Stimulated activated CD4-positive, alpha-beta T cell treated with anti-CD3 and anti-CD28 coated beads, Interleukin-2, amount 100 ng/mL, for 24 hours (primary cell): ENCODE measurements around the gene MNS1.
"Not testable (repeated sequence)": the region's sequence is repeated elsewhere in the genome, so short reads cannot be mapped to it uniquely, and the experiment has no call there.

Experiments
- DNase-seq, 2 donors: peaks; one replicate each; pipeline ENCODE4 v3.0.0-alpha.2; 2020

The MNS1 gene

DNA sequence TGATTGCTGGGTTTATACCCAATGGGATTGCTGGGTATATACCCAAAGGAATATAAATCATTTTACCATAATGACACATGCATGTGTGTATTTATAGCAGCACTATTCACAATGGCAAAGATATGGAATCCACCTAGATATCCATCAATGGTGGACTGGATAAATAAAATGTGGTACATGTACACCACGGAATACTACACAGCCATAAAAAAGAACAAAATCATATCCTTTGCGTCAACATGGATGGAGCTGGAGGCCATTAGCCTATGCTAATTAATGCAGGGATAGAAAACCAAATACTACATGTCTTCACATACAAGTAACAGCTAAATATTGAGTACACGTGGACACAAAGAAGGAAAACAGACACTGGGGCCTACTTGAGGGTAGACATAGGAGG is 22.6 kb downstream of the MNS1 start:
- no peak for DNase-seq

DNA sequence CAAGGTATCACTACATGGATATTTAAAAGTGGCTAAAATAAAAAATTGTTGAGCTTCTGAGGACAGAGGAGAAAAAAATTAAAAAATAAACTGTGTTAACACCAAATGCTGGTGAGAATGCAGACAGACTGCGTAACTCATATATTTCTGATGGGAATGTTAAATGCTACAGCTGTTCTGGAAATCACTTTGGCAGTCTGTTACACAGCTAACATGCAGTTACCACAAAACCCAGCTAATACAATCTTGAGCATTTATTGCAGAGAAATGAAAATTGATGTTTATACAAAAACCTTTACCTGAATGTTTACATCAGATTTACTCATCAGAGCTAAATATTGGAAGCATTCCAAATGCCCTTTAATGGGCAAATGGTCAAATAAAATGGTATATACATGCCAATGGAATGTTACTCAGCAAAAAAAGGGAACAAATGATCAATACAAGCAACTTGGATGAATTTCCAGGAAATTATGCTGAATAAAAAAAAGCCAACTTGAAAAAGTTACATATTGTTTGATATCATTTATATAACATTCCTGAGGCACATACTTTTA is 24.6 kb downstream of the MNS1 start:
- DNase-seq, result no peak

DNA sequence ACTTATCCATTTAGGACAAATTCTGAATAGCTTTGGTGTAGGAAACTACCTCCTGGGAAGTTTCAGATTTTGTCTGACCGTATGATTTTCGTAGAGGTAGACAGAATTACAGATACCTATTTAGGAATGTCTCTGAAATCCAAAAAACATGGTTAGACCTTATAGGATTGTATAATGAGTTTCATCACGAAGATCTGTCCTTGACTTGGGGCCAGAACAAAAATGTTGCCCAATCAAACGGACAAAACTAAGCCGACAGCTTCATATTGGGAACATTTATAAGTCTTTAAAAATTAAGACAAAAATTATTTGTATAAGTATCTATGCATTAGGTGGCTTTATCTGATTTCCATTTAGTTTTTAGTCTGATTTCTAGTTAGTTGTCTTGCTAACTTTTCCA is 32.6 kb downstream of the MNS1 start:
- DNase-seq, result no peak

DNA sequence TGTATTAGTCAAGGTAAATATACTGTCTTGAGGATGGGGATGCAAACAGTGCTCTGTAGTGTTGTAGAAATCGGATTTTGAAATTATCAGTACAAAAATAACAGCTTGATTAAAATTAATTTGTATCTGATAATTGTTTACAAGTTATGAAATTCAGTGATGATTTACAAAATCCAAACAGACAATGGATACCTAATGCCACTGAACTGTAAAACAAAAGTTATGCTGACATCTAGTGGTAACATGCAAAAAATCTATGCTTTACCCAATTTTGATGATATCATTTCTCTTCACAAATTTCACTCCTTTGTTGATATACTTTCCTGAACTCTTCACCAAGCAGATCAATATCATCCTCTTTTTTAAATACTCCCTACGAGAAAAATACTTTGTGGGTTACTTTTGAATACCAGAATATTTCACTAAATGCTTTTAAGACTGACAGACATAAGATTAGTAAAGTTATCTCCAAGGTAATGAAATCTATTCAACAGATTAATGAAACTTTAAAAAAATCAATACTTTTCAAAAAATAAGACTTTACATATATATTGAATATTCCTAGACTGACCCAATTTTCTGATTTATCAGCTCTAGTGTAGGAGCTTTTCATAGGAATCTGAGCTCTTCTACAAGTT is 36.0 kb downstream of the MNS1 start:
- no peak for DNase-seq

- no peak for DNase-seq
Measured at GRCh38 chr15:56425976-56426375, 39.0 kb downstream of the MNS1 start.

DNA sequence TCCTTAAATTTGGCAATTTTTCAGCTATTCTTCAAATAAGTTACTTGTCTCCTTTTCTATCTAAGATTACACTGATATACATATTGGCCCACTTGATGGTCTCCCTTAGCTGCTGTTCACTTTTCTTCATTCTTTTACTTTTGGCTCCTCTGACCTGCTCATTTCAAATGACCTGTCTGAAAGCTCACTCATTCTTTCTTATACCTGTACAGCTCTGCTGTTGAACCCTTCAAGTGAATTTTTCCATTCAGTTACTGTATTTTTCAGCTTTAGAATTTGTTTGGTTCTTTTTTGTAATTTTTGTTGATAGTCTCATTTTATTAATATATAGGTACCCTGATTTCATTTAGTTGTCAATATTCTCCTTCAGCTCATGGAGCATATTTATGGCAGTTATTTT is 39.7 kb downstream of the MNS1 start:
- DNase-seq, result no peak

- not testable (repeated sequence) for DNase-seq
Measured at GRCh38 chr15:56413114-56413733, 51.7 kb downstream of the MNS1 start.

DNA sequence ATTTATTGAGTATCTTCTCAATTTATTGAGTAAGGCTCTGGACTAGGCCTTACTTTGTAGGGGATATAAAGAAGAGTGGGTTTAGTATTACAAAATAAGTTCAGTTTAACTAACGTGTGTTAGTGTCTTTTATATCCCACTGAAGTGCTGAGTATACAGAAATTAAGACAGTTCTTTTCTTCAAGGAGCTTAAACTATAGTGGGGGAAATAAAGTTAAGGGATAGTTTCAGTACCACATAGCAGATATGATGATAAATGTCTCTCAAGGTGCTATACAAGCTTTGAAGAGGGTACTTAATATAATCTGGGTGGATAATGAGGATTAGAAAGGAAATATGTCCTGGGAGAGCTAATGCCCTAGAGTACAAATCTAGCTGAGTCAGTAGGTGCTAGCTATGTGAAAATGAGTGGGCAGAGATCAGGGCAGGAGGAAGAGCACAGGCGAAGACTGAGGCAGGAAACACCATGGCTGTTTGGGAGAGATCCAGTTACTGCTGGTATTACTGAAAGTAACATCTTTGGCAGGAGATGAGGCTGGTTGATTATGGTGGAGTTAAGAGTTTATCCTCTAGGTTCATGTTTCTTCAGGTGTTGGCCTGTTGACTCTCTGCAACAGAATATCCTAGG is 53.7 kb downstream of the MNS1 start:
- no peak for DNase-seq

DNA sequence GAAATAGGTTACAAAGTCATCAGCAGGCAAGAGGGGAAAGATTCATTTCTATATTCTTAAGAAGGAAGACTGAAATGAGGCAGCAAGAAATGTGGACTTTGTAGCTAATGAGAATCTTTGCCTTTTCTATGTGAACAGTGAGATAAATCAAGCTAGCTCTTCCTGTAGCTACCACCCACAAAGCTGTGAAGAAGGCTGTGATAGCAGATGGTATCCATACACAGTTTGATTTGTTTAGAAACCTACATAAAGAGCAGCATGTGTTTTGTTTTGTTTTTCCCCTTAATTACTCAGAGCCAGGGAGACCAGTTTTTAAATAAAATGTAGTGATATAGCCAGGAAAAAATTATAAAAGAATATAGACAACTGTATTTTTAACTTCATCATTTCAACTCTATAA is 54.2 kb downstream of the MNS1 start:
- DNase-seq, result no peak

DNA sequence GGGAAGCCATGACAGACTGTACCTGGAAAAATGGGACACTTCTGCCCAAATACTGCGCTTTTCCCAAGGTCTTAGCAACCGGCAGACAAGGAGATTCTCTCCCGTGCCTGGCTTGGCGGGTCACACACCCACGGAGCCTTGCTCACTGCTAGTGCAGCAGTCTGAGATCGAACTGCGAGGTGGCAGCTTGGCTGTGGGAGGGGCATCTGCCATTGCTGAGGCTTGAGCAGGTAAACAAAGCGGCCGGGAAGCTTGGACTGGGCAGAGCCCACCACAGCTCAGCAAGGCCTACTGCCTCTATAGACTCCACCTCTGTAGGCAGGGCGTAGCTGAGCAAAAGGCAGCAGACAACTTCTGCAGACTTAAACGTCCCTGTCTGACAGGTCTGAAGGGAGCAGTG is 65.7 kb downstream of the MNS1 start:
- DNase-seq, result not testable (repeated sequence)

- DNase-seq, result not testable (repeated sequence)
Measured at GRCh38 chr15:56397325-56397724, 67.6 kb downstream of the MNS1 start.

- no peak for DNase-seq
Measured at GRCh38 chr15:56394909-56395308, 70.0 kb downstream of the MNS1 start.

DNA sequence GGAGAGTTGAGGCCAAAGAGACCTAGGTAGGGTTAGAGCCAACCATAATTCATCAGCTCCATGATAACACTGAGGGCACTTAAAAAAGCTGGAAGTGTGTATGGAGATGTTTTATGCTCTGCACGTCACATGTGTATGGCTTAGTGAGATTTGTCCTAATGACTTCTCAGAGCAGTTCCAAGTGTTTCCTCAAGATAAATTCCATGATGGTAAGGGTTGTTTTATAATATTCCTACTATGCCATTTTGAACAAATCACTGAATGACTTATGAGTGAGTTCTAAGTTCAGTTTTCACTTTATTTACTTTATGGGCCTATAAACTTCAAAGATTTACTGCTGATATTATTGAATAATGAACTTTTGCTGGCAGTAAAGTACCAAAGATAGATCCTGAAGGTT is 71.7 kb downstream of the MNS1 start:
- no peak for DNase-seq

GRCh38 chr15:56390739-56391267 is 74.1 kb downstream of the MNS1 start:
- no peak for DNase-seq

DNA sequence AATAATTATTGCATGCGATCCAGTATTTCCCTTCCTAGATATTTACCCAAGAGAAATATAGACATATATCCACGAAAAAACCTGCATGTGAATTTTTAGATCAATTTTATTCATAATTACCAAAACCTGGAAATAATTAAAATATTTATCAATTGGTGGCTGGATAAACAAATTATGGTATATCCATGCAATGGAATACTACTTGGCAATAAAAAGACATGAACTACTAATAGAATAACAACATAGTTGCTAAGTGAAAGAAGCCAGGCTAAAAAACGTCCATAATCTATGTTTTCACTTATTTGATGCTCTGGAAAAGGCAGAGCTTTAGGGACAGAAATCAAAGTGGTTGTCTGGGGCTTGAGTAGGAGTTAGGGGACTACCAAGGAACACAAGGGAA is 79.0 kb downstream of the MNS1 start:
- DNase-seq, result no peak

DNA sequence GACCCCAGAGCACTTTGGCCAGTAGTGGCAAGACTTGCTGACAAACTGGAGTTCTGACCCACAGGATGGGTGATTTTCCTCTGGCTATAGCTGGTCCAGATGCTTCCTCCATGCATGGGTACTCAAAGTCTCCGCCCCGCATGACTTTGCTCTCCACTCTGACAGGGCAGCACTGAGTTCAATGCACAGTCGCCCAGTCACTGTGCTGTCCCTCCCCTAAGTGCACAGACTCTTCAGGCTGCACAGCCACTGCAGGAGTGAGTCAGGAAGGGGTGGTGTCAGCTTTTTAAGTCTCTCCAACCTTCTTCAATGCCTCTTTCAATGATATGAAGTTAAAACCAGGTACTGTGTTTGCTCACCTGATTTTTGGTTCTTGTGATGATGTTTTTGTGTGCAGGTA is 81.9 kb downstream of the MNS1 start:
- no peak for DNase-seq
